CD14-positive monocyte (primary cell): Measurements from ENCODE around the gene CNNM4. TPM values are rescaled to one million over a fixed set of nuclear protein-coding genes. Genes with fewer than 3 reads are reported as not detected.

Experiments
- DNase-seq, 3 donors: peaks; one replicate each; pipeline ENCODE4 v3.0.0-alpha.2; 2011 to 2022
- H2AFZ ChIP-seq: 2 replicates; pipeline ENCODE4 v1.6.0; 2012; ENCODE audit warnings: mild to moderate bottlenecking, low read depth, low read length, inconsistent platforms; ENCODE audit not compliant: insufficient read depth, poor library complexity, severe bottlenecking
- H3K27ac ChIP-seq, 2 donors: 1 replicate in 1 of 2; 2 replicates in 1 of 2; pipeline ENCODE4 v1.5.1; 2012 to 2013; ENCODE audit warnings: low read length in 2 of 2, control low read depth in 1 of 2, inconsistent platforms in 1 of 2, low read depth in 1 of 2, mild to moderate bottlenecking in 1 of 2
- H3K27me3 ChIP-seq, 2 donors: one replicate each; pipeline versions ENCODE4 v1.6.0 to v1.6.1; 2011 to 2013; ENCODE audit warnings: low read length in 2 of 2; ENCODE audit not compliant: control insufficient read depth in 2 of 2, insufficient read depth in 2 of 2
- H3K36me3 ChIP-seq, 2 donors: replicated peaks in 1 of 2; 1 replicate in 1 of 2; 2 replicates in 1 of 2; pipeline versions ENCODE4 v1.5.1 to v1.6.1; 2012 to 2013; ENCODE audit warnings: low read length in 2 of 2, control low read depth in 1 of 2, inconsistent platforms in 1 of 2, mild to moderate bottlenecking in 1 of 2; ENCODE audit not compliant: insufficient read depth in 2 of 2, control insufficient read depth in 1 of 2
- H3K4me1 ChIP-seq, 2 donors: 1 replicate in 1 of 2; 2 replicates in 1 of 2; pipeline versions ENCODE4 v1.5.1 to v1.6.1; 2012 to 2013; ENCODE audit warnings: low read length in 2 of 2, control low read depth in 1 of 2, inconsistent platforms in 1 of 2, mild to moderate bottlenecking in 1 of 2, moderate library complexity in 1 of 2; ENCODE audit not compliant: insufficient read depth in 2 of 2, control insufficient read depth in 1 of 2
- H3K4me2 ChIP-seq: replicated peaks from 2 replicates; pipeline ENCODE3; 2012; ENCODE audit warnings: low read length, moderate library complexity, mild to moderate bottlenecking; ENCODE audit not compliant: poor library complexity, severe bottlenecking; ENCODE audit errors: extremely low read depth
- H3K4me3 ChIP-seq, 3 experiments: fragments of 200-600 bp in 1 of 3; sonication (generic) in 1 of 3; replicated peaks in 1 of 3; 1 replicate in 2 of 3; 2 replicates in 1 of 3; pipeline ENCODE4 v1.5.1; 2011 to 2013; ENCODE audit warnings: low read length in 3 of 3, mild to moderate bottlenecking in 3 of 3, control low read depth in 2 of 3, low read depth in 2 of 3, inconsistent platforms in 1 of 3, moderate library complexity in 1 of 3
- H3K79me2 ChIP-seq: 2 replicates; pipeline ENCODE4 v1.6.0; 2012; ENCODE audit warnings: mild to moderate bottlenecking, control low read depth, inconsistent platforms, low read length, moderate library complexity; ENCODE audit not compliant: insufficient read depth
- H3K9ac ChIP-seq: 2 replicates; pipeline ENCODE4 v1.6.0; 2017; ENCODE audit warnings: low read length, mild to moderate bottlenecking; ENCODE audit not compliant: insufficient read depth, poor library complexity, severe bottlenecking
- H3K9me3 ChIP-seq, 2 donors: replicated peaks in 1 of 2; 1 replicate in 1 of 2; 2 replicates in 1 of 2; pipeline versions ENCODE4 v1.5.1 to v1.6.1; 2012 to 2013; ENCODE audit warnings: low read length in 2 of 2, control low read depth in 1 of 2; ENCODE audit not compliant: control insufficient read depth in 1 of 2, insufficient read depth in 1 of 2
- H4K20me1 ChIP-seq: 2 replicates; pipeline ENCODE4 v1.6.0; 2012; ENCODE audit warnings: mild to moderate bottlenecking, low read length, control low read depth, moderate library complexity; ENCODE audit not compliant: insufficient read depth
- H3K27ac Mint-ChIP-seq, 7 donors: one replicate each; pipeline ENCODE4 v1.8.0; 2020; ENCODE audit warnings: mild to moderate bottlenecking in 7 of 7, mixed read lengths in 7 of 7, moderate library complexity in 6 of 7, inconsistent platforms in 2 of 7
- H3K27me3 Mint-ChIP-seq, 3 donors: one replicate each; pipeline ENCODE4 v1.8.0; 2021 to 2022; ENCODE audit warnings: low read depth in 3 of 3, mild to moderate bottlenecking in 3 of 3, mixed read lengths in 3 of 3, moderate library complexity in 3 of 3, inconsistent platforms in 1 of 3
- H3K36me3 Mint-ChIP-seq, 2 donors: one replicate each; pipeline ENCODE4 v1.8.0; 2020; ENCODE audit warnings: mixed read lengths in 2 of 2, inconsistent platforms in 1 of 2, mild to moderate bottlenecking in 1 of 2
- H3K4me1 Mint-ChIP-seq: one replicate; pipeline ENCODE4 v1.8.0; 2020; ENCODE audit warnings: mild to moderate bottlenecking, mixed read lengths
- H3K4me3 Mint-ChIP-seq, 2 donors: one replicate each; pipeline ENCODE4 v1.8.0; 2020; ENCODE audit warnings: mild to moderate bottlenecking in 2 of 2, mixed read lengths in 2 of 2, moderate library complexity in 1 of 2
- H3K9me3 Mint-ChIP-seq, 7 donors: one replicate each; pipeline ENCODE4 v1.8.0; 2020 to 2022; ENCODE audit warnings: mixed read lengths in 7 of 7, mild to moderate bottlenecking in 6 of 7, moderate library complexity in 6 of 7, inconsistent platforms in 2 of 7
- WGBS: methylation state at CpG from one replicate; pipeline ENCODE4 v1.1.5; 2013; ENCODE audit warnings: missing lambda C conversion rate; ENCODE audit not compliant: insufficient coverage; 5-methylcytosine and 5-hydroxymethylcytosine counted together
- intact Hi-C, 2 donors: fragments of 100-400 bp; cut with micrococcal nuclease; formaldehyde crosslinking; loops; one replicate each; pipeline versions ENCODE4 v1.15.0 to v1.15.1; 2023
- polyA plus RNA-seq, 3 donors: library from polyadenylated mRNA; depleted of rRNA in 1 of 3; unstranded in 2 of 3; stranded (reverse) in 1 of 3; fragments of 300-500 nt in 2 of 3; fragments of >200 nt in 1 of 3; fragmentation: Illumina TruSeq in 2 of 3; gene quantifications; 1 replicate in 2 of 3; 2 replicates in 1 of 3; pipeline ENCODE4 v1.2.3, GENCODE V29; 2012 to 2021
- TF ChIP-seq, protein P1 (sequence below): fragments of 200-600 bp; IDR thresholded peaks from one replicate; pipeline ENCODE4 v1.8.0; 2022; ENCODE audit warnings: antibody characterized with exemption, mild to moderate bottlenecking

The CNNM4 gene
- polyA plus RNA-seq, 3 donors, result 2.3 to 8.3 (median 2.6) TPM

- Mint-ChIP-seq H3K4me1 (peaks cover 20% of the 10 kb centered on the region), H3K36me3 (peaks cover 67 to 77% of the 10 kb centered on the region in 2 donors), H3K27me3 (peaks cover 0 to 6% (median 0%) of the 10 kb centered on the region in 3 donors), H3K27ac (no peak overlapping the region), H3K4me3 (no peak overlapping the region), H3K9me3 (no peaks in the 10 kb centered on the region)
- intact Hi-C loops, result no loop called here
- Histone ChIP-seq H3K36me3 (peaks cover 52 to 84% of the 10 kb centered on the region in 2 donors), H2AFZ (no peak overlapping the region), H3K4me1 (peaks cover 0 to 1% of the 10 kb centered on the region in 2 donors), H4K20me1 (peaks cover 52% of the 10 kb centered on the region), H3K27ac (no peak overlapping the region), H3K4me2 (no peak overlapping the region), H3K79me2 (peaks cover 9% of the 10 kb centered on the region), H3K27me3 (no peaks in the 10 kb centered on the region), H3K4me3 (no peak overlapping the region), H3K9ac (no peak overlapping the region), H3K9me3 (no peaks in the 10 kb centered on the region)
- 78% methylated on average over 2 of the region's 6 CpGs for WGBS
- TF ChIP-seq, protein P1, sequence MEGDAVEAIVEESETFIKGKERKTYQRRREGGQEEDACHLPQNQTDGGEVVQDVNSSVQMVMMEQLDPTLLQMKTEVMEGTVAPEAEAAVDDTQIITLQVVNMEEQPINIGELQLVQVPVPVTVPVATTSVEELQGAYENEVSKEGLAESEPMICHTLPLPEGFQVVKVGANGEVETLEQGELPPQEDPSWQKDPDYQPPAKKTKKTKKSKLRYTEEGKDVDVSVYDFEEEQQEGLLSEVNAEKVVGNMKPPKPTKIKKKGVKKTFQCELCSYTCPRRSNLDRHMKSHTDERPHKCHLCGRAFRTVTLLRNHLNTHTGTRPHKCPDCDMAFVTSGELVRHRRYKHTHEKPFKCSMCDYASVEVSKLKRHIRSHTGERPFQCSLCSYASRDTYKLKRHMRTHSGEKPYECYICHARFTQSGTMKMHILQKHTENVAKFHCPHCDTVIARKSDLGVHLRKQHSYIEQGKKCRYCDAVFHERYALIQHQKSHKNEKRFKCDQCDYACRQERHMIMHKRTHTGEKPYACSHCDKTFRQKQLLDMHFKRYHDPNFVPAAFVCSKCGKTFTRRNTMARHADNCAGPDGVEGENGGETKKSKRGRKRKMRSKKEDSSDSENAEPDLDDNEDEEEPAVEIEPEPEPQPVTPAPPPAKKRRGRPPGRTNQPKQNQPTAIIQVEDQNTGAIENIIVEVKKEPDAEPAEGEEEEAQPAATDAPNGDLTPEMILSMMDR, result no peak
- DNase-seq, result no peak
Observed at GRCh38 chr2:96824079-96824870, 63.6 kb downstream of the CNNM4 start.

DNA sequence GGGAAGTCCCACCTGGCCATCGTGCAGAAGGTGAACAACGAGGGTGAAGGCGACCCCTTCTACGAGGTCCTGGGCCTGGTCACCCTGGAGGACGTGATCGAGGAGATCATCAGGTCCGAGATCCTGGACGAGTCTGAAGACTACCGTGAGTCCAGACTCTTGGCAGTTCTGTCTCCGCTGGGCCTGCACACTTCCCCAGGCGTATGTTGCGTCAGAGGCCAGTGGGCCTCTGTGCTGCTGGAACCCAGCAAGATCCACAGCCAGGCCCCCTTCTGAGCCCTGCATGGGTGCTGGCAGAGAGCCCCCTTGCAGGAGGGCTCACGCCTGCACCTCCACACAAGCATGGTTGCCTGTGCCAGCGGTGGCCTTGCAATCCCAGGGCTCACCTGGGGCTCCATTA, 64.4 kb downstream of the CNNM4 start:
- Histone ChIP-seq H2AFZ (no peak overlapping the region), H3K4me3 (no peak overlapping the region), H4K20me1 (peaks cover 44% of the 10 kb centered on the region), H3K27ac (no peak overlapping the region), H3K79me2 (peaks cover 9% of the 10 kb centered on the region), H3K27me3 (no peaks in the 10 kb centered on the region), H3K4me1 (no peaks in the 10 kb centered on the region), H3K9ac (no peak overlapping the region), H3K36me3 (peaks cover 56 to 87% of the 10 kb centered on the region in 2 donors), H3K9me3 (no peaks in the 10 kb centered on the region), H3K4me2 (no peak overlapping the region)
- 90% methylated on average over 14 of the region's 14 CpGs for WGBS
- Mint-ChIP-seq H3K27me3 (peaks cover 0 to 2% (median 0%) of the 10 kb centered on the region in 3 donors), H3K9me3 (no peaks in the 10 kb centered on the region), H3K4me1 (peaks cover 13% of the 10 kb centered on the region), H3K36me3 (peaks cover 68 to 76% of the 10 kb centered on the region in 2 donors), H3K27ac (no peak overlapping the region), H3K4me3 (no peak overlapping the region)
- DNase-seq, result no peak
- TF ChIP-seq, protein P1, result no peak
- intact Hi-C loops, result no loop called here
